ENCODE results near the gene NHSL2.

Gene NHSL2

DNA sequence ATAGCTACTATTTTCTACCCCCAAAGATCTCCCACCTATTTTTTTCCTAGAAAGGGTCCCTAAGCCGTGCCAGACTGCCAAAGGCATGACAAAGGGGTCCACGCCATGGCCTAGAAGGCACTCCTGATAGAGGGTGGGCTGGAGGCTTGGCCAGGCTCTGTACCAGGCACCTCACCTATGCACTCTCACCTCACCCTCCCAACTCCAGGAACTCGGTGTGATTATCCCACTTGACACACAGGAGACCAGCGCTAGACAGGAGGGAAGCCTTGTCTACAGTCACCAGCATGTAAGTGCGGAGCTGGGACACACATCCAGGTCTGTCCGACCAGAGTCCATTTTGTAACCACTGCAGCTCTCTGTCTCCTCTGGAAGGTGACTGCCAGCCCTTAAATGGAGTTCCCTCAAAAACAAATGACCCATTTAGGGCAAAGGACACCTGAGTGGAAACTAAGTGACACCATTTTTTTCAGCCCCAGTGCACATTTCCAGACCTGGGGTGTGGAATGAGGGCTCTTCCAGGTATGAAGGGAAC, 114.7 kb downstream of the NHSL2 start:
- Mint-ChIP-seq H3K27ac (no peak overlapping the region), H3K9me3 (no peaks in the 10 kb centered on the region), H3K27me3 (ENCODE audit: low read depth) (peaks cover 16% of the 10 kb centered on the region), H3K4me3 (no peak overlapping the region), H3K4me1 (ENCODE audit: low read depth) (peaks cover 8% of the 10 kb centered on the region), H3K36me3 (ENCODE audit: low read depth) (no peaks in the 10 kb centered on the region)
- DNase-seq (ENCODE audit: low spot score): no peak

DNA sequence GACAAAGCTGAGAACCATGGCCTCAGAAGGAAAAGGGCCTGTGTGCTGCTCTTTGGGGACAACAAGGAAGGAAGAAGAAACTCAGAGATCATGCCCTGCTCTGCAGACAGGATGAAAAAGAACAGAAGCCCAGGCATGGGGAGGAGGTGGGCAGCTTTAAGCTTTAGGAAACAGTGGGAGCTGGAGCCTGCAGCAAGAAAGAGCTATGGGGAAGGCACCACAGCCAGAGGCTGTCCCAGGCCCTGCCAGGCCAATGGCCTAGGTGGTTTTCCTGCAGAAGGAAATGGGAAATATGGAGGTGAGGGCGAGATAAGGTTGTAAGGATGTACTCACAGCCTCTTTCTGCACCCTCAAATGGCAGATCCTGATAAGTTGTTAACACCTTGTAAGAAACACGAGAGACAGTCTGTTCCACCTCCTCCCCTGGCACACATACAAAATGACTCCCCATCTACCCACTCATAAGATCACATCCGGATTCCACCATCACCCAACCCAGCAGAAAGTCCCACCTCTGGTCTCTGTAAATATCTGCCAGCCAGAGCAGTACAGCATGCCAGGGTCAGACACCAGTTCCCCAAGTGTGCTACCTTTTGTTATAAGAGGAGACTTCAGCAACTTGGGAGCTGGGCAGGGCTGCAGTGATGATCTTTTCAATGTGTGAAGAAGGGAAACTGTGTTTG, 115.8 kb downstream of the NHSL2 start:
- Mint-ChIP-seq H3K9me3 (no peaks in the 10 kb centered on the region), H3K27me3 (ENCODE audit: low read depth) (peaks cover 13% of the 10 kb centered on the region), H3K4me1 (ENCODE audit: low read depth) (peaks cover 3% of the 10 kb centered on the region), H3K4me3 (no peak overlapping the region), H3K27ac (no peak overlapping the region), H3K36me3 (ENCODE audit: low read depth) (no peaks in the 10 kb centered on the region)
- no peak for DNase-seq (ENCODE audit: low spot score)

DNA sequence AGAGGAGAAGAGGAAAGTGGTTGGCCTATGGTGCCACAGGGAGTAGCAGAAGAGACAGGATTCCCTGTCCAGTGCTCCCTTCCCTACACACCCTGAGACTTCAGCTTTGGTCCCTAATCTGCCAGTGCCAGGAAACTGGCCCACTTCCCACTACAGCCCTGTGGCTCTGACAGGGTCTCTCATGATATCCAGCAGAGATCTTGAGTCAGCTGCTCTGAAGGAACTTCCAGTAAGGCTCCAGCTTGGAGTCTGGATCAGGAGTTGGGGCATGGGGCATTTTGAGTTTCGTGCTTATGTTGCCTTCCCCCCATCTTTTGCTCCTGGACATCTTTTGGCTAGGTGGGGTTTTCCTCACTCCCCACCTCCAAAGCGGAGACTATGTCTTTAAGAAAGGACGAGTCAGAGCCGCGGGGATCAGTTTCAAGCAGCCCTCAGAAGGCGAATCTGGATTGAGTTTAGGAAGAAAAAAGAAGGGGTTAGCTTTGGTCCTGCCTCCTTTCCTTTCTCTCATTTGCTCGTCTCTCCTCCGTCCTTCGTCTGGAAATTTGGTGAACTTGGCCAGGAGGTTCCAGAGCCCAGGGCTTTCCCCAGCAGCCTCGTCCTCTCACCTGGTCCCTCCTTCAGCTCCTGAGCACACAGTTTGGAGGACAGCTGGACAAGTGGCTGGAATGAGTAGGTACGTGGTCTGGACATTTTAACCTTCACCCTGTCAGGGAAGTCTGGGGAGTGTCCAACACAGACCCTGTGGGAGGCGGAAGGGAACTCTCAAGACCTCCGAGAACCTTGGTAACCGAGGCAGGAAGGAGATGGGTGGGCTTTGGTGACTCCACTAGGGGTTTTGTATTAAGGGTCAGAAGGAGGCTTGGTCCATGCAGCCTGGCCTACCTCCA, 116.6 kb downstream of the NHSL2 start:
- H3K36me3 Mint-ChIP-seq (ENCODE audit: low read depth): no peaks in the 10 kb centered on the region
- no peak for DNase-seq (ENCODE audit: low spot score)
- H3K27ac Mint-ChIP-seq: no peak overlapping the region
- H3K9me3 Mint-ChIP-seq: no peaks in the 10 kb centered on the region
- peaks cover 10% of the 10 kb centered on the region for H3K27me3 Mint-ChIP-seq (ENCODE audit: low read depth)
- H3K4me1 Mint-ChIP-seq (ENCODE audit: low read depth): no peaks in the 10 kb centered on the region
- H3K4me3 Mint-ChIP-seq: no peak overlapping the region

DNA sequence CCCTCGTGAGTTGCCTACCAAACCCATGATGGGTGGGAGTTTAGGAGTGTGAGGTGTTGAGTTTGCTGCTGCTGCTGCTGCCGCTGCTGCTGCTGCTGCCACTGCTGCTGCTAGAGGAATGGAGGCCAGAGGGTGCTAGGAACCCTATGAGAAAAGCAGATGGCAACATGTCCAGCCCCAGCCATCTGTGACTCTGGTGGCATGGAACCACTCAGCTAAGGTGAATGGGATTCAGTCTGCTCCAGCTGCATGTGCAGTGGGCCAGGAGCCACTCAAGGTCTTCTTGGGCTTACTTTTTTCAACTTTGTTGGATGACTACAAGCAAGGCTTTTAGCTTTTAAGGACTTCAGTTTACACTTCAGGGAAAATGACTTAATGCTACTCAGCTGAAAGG, 117.3 kb downstream of the NHSL2 start:
- Mint-ChIP-seq H3K36me3 (ENCODE audit: low read depth) (no peaks in the 10 kb centered on the region), H3K9me3 (no peaks in the 10 kb centered on the region), H3K4me1 (ENCODE audit: low read depth) (no peaks in the 10 kb centered on the region), H3K4me3 (no peak overlapping the region), H3K27me3 (ENCODE audit: low read depth) (peaks cover 10% of the 10 kb centered on the region), H3K27ac (no peak overlapping the region)
- DNase-seq (ENCODE audit: low spot score): no peak

DNA sequence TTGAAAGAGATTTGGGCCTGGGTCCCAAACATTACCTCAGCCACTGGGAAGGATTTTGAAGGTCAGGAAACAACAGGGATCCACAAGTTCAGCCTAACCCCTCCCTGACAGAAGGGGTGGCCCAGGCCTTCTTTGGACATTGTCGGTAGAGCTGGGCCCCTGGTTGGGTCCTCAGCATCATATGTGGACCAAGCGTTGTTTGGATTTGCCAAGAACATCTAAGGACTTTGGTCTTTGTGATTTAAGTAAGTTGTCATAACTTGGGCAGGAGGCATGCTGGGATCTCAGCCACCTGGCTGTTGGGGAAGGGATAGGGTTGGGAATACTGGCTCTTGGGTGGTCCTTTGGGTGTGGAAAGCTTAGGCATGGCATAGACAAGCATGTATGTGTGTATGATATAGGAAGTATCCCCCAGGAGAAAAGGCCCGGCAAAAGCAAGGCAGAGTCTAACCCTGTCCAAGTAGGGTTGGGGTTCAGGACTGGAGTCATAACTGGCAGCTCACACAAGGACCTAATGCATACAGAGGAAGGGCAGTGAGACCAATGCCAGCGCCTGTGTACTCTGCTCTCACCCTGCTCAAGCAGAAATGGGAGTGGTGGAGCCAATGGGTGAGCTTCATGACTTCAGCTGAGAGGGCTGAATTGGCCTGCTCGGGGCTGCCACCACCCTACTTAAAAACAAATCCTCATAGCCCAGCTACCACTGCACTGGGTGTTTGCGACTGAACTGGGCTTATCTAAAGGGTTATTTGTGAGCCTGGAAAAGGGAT, 118.2 kb downstream of the NHSL2 start:
- DNase-seq (ENCODE audit: low spot score): no peak
- Mint-ChIP-seq H3K27me3 (ENCODE audit: low read depth) (peaks cover 7% of the 10 kb centered on the region), H3K27ac (no peak overlapping the region), H3K4me1 (ENCODE audit: low read depth) (no peaks in the 10 kb centered on the region), H3K36me3 (ENCODE audit: low read depth) (no peaks in the 10 kb centered on the region), H3K4me3 (no peak overlapping the region), H3K9me3 (no peaks in the 10 kb centered on the region)

DNA sequence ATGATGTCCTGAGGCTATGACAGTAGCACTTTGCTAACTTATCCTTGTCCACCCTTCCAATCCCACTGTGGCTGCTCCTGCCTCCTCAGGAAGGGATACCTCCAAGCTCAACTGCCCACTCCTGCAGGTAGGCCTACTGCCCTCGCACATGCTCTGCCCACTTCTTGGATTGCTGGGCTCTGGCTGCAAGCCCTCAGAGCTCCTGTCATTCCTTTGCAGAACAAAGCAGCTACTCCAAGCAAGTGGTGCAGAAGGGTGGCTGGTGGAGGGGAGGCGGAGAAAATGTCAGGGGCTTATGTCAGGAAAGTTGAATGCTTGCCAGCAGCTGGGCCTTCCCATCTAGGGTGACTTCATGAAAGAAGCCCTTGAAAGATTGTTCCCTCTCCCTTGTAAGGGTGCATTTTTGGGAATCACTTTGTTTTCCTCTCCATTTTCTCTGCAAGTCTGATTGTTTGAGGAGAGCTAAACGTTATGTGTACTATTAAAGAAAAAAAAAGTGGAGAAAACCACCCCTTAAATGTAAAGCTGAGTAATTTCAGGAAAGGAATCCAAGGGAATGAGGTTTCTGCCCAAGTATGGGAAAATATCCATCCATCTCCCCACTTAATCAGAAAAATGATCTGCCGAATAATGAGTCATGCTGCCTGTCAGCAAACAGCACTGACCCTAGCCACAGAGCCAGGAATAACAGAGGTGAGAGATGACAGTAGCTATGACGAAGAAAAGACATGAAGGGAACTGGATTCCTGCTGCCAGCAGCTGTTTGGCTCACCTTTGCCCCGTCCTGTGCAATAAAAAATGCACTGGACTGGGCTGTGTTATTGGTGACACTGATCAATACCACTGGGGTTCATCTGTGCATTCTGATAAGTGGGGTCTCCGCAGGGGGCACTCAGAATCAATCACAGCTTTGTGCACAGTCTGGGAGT, 119.1 kb downstream of the NHSL2 start:
- DNase-seq (ENCODE audit: low spot score): no peak
- no peak overlapping the region for H3K27ac Mint-ChIP-seq
- no peaks in the 10 kb centered on the region for H3K9me3 Mint-ChIP-seq
- no peak overlapping the region for H3K4me3 Mint-ChIP-seq
- H3K4me1 Mint-ChIP-seq (ENCODE audit: low read depth): no peaks in the 10 kb centered on the region
- peaks cover 4% of the 10 kb centered on the region for H3K27me3 Mint-ChIP-seq (ENCODE audit: low read depth)
- no peaks in the 10 kb centered on the region for H3K36me3 Mint-ChIP-seq (ENCODE audit: low read depth)

DNA sequence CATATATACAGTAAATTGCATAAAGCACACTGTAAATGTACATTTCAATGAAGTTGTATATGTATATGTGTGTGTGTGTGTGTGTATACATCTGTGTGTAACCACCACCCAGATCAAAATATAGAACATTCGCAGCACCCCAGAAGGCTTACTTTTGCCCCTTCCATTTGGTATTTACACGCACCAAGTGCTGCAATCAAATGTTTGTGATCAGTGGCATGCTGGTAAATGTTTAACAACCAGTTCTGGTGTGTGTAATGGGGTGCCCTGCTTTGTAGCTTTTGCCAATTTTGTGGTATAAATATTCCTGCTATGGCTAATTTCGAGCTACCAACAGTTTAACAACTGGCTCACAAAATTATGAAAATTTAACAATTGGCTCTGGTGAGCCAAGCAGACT, 119.8 kb downstream of the NHSL2 start:
- Mint-ChIP-seq H3K4me3 (no peak overlapping the region), H3K36me3 (ENCODE audit: low read depth) (no peaks in the 10 kb centered on the region), H3K27me3 (ENCODE audit: low read depth) (peaks cover 4% of the 10 kb centered on the region), H3K9me3 (no peaks in the 10 kb centered on the region), H3K4me1 (ENCODE audit: low read depth) (no peaks in the 10 kb centered on the region), H3K27ac (no peak overlapping the region)
- DNase-seq (ENCODE audit: low spot score): no peak

DNA sequence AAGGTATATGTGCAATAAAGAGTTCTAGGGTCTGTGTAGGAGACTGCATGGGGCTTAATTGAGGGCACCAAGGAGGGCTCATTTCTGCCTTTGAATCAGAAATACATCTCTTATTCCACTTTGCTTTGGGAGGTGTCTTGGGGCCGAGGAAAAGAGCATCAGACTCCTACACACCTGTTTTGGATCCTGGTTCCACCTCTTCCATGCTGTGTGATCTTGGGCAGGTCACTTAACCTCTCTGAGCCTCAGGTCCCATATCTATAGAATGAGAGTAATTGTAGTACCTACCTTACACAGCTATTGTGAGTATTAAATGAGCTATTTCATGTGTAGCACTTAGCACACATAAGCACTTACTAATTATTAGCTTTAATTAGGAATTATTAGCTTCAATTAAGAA, 120.5 kb downstream of the NHSL2 start:
- Mint-ChIP-seq H3K27me3 (ENCODE audit: low read depth) (peaks cover 6% of the 10 kb centered on the region), H3K4me3 (no peak overlapping the region), H3K27ac (no peak overlapping the region), H3K9me3 (no peaks in the 10 kb centered on the region), H3K36me3 (ENCODE audit: low read depth) (no peaks in the 10 kb centered on the region), H3K4me1 (ENCODE audit: low read depth) (no peaks in the 10 kb centered on the region)
- no peak for DNase-seq (ENCODE audit: low spot score)

DNA sequence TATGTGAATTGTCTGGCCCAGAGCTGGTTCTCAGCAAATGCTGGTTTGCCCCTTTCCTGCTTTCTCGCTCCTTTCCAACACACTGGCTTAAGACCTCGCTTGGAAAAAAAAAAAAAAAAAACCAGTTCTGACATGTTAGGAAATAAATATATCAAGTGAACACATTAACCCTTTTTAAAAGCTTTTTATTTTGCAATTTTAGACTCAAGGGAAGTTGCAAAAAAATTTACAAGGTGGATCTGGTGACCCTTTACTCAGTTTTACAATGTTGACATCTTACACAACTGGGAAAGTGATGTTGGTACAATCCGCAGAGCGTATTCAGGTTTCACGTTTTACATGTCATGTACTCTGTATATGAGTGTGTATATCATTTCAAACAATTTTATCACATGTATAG, 121.0 kb downstream of the NHSL2 start:
- no peaks in the 10 kb centered on the region for H3K36me3 Mint-ChIP-seq (ENCODE audit: low read depth)
- H3K9me3 Mint-ChIP-seq: no peaks in the 10 kb centered on the region
- DNase-seq (ENCODE audit: low spot score): no peak
- no peak overlapping the region for H3K4me3 Mint-ChIP-seq
- no peak overlapping the region for H3K27ac Mint-ChIP-seq
- no peaks in the 10 kb centered on the region for H3K4me1 Mint-ChIP-seq (ENCODE audit: low read depth)
- H3K27me3 Mint-ChIP-seq (ENCODE audit: low read depth): peaks cover 9% of the 10 kb centered on the region

DNA sequence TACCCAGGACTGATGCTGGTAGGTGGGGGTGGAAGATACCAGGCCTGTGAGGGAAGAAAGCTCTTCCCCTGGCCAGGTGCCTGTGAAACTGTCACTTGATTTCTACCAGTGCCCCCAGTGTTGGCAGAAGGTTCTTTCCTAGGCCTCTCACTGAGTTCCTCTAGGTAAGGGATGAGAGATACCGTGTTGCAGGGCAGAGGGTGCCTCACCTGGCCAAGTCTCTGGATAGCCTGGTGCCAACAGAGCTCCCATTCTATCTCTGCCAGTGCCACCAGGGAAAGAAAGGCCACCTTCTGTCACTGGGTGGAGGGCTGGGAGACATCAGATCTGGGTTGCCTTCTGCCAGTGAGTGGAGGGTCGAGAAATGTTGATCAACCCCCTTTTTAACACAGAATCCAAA, 127.0 kb downstream of the NHSL2 start:
- Mint-ChIP-seq H3K9me3 (no peaks in the 10 kb centered on the region), H3K36me3 (ENCODE audit: low read depth) (no peaks in the 10 kb centered on the region), H3K4me1 (ENCODE audit: low read depth) (no peaks in the 10 kb centered on the region), H3K27me3 (ENCODE audit: low read depth) (peaks cover 16% of the 10 kb centered on the region), H3K27ac (no peak overlapping the region), H3K4me3 (no peak overlapping the region)
- DNase-seq (ENCODE audit: low spot score): no peak

DNA sequence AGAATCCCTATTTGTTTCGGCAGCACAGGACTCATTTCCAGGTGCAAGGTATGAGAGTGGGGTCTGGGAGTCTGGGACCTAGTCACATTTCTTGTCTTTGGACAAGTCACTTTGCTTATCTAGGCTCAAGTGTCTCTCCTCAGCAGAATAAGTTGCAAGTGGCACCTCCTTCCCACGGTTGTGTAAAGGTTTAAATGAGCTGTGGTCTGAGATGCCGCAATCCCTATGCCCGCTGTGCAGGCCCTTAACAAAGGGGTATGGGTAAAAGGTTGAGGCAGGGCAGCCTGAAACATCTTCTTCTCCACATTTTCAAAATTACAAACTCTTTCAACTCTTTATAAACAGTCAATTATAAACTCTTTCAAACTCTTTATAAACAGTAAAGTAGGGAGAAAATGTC, 127.4 kb downstream of the NHSL2 start:
- Mint-ChIP-seq H3K27me3 (ENCODE audit: low read depth) (peaks cover 16% of the 10 kb centered on the region), H3K4me3 (no peak overlapping the region), H3K4me1 (ENCODE audit: low read depth) (no peaks in the 10 kb centered on the region), H3K27ac (no peak overlapping the region), H3K9me3 (no peaks in the 10 kb centered on the region), H3K36me3 (ENCODE audit: low read depth) (no peaks in the 10 kb centered on the region)
- no peak for DNase-seq (ENCODE audit: low spot score)

DNA sequence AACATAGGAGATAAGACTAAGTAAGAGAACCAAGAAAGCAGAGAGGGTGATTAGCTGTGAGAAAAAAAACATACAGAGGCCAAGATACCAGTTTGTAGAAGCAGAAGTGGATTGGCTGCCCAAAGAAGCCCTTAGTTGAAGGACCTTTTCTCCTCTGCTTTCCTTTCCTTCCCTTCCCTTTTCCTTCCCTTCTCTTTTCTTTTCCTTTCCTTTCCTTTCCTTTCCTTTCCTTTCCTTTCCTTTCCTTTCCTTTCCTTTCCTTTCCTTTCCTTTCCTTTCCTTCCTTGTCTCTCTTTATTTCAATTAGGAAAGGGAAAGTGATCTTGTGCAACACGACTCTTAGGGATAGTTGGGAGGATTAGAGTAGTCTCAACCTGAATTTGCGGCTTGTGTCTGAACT, 128.2 kb downstream of the NHSL2 start:
- no peak overlapping the region for H3K27ac Mint-ChIP-seq
- H3K4me3 Mint-ChIP-seq: no peak overlapping the region
- peaks cover 16% of the 10 kb centered on the region for H3K27me3 Mint-ChIP-seq (ENCODE audit: low read depth)
- no peak for DNase-seq (ENCODE audit: low spot score)
- H3K9me3 Mint-ChIP-seq: no peaks in the 10 kb centered on the region
- no peaks in the 10 kb centered on the region for H3K36me3 Mint-ChIP-seq (ENCODE audit: low read depth)
- H3K4me1 Mint-ChIP-seq (ENCODE audit: low read depth): no peaks in the 10 kb centered on the region

DNA sequence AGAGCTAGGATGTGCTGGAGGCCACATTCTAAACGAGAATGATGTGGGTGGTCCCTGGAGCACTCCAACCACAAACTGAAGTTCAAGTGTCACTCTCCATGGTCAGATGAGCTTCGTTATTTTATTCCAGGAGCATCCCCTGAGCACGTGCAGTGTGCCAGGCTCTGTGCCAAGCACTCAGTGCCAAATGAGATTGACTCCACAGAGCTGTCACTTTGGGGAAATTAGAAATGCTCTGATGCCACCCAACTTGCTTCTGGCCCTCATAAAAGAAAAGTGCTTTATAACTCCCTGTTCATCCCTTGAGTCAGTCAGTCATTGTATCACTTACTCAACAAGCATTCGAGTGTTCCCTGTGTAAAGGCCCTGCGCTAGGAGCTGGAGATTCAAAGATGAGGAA, 129.9 kb downstream of the NHSL2 start:
- Mint-ChIP-seq H3K9me3 (no peaks in the 10 kb centered on the region), H3K36me3 (ENCODE audit: low read depth) (no peaks in the 10 kb centered on the region), H3K27ac (no peak overlapping the region), H3K4me1 (ENCODE audit: low read depth) (no peaks in the 10 kb centered on the region), H3K27me3 (ENCODE audit: low read depth) (peaks cover 17% of the 10 kb centered on the region), H3K4me3 (no peak overlapping the region)
- no peak for DNase-seq (ENCODE audit: low spot score)
